ENCODE data around the gene MEGF6. TPM values are rescaled to one million over a fixed set of nuclear protein-coding genes. Genes with fewer than 3 reads are reported as not detected.

Gene MEGF6
- total RNA-seq, 8 experiments from 2014 or later = 0.40 to 14.0 (median 2.0) TPM

Other genes with a start within 250 kb of the MEGF6 start
- 1 to 10 TPM in 5 of 8 experiments, under 1 TPM in 3; 0.41 to 4.9 (median 1.1) TPM for gene ARHGEF16, start 156.8 kb downstream of the MEGF6 start, total RNA-seq
- 10 to 100 TPM; 12.6 to 36.3 (median 25.7) TPM for gene TPRG1L, start 13.5 kb upstream of the MEGF6 start, total RNA-seq
- 10 to 100 TPM; 10.4 to 21.3 (median 17.1) TPM for gene WRAP73, start 38.6 kb upstream of the MEGF6 start, total RNA-seq
- 1 to 10 TPM in 4 of 8 experiments, under 1 TPM in 4; 0.27 to 2.0 (median 0.83) TPM for gene TP73, start 41.0 kb upstream of the MEGF6 start, total RNA-seq
- gene CCDC27, start 140.9 kb upstream of the MEGF6 start, total RNA-seq = 1 to 10 TPM in 1 of 8 experiments, under 1 TPM in 6, not detected in 1; 0.11 to 1.2 (median 0.25) TPM
- gene SMIM1, start 161.2 kb upstream of the MEGF6 start, total RNA-seq = 1 to 10 TPM in 7 of 8 experiments, under 1 TPM in 1; 0.87 to 5.2 (median 2.7) TPM
- gene LRRC47, start 185.0 kb upstream of the MEGF6 start, total RNA-seq = 10 to 100 TPM; 27.4 to 59.1 (median 39.8) TPM
- 10 to 100 TPM; 12.2 to 26.5 (median 19.8) TPM for gene CEP104, start 245.7 kb upstream of the MEGF6 start, total RNA-seq
- gene DFFB, start 246.0 kb upstream of the MEGF6 start, total RNA-seq = 1 to 10 TPM; 2.5 to 8.2 (median 5.6) TPM

Measured in motor neuron (in vitro differentiated cells).